MM.1S (cell line): ENCODE data around the gene RPL14.
A peak's percentile ranks its signal among the peaks of the same experiment; 100 is the strongest.

Source experiments
- DNase-seq: peaks from one replicate; pipeline ENCODE4 v3.0.0-alpha.2; 2015
- H2AFZ ChIP-seq: fragments of 300-600 bp; sonication (generic); 2 replicates; pipeline ENCODE4 v1.6.0; 2016; ENCODE audit warnings: antibody characterized with exemption, low read length
- H3F3A ChIP-seq: fragments of 300-600 bp; sonication (generic); 2 replicates; pipeline ENCODE4 v1.6.1; 2016; ENCODE audit warnings: mild to moderate bottlenecking, antibody characterized with exemption, low read length, moderate library complexity, mixed read lengths; ENCODE audit not compliant: insufficient read depth
- H3K27ac ChIP-seq: fragments of 300-600 bp; sonication (generic); 2 replicates; pipeline ENCODE4 v1.5.1; 2016; ENCODE audit warnings: mild to moderate bottlenecking, low read length
- H3K27me3 ChIP-seq: fragments of 300-600 bp; sonication (generic); replicated peaks from 2 replicates; pipeline ENCODE4 v1.6.0; 2016; ENCODE audit warnings: low read length; ENCODE audit not compliant: insufficient read depth
- H3K36me3 ChIP-seq: fragments of 300-600 bp; sonication (generic); replicated peaks from 2 replicates; pipeline ENCODE4 v1.6.1; 2016; ENCODE audit warnings: mild to moderate bottlenecking, low read length, mixed read lengths; ENCODE audit not compliant: insufficient read depth
- H3K4me1 ChIP-seq: fragments of 300-600 bp; sonication (generic); 2 replicates; pipeline ENCODE4 v1.6.1; 2016; ENCODE audit warnings: low read length, mixed read lengths
- H3K4me2 ChIP-seq: fragments of 300-600 bp; sonication (generic); 2 replicates; pipeline ENCODE4 v1.6.0; 2016; ENCODE audit warnings: low read depth, low read length
- H3K4me3 ChIP-seq: fragments of 300-600 bp; sonication (generic); 2 replicates; pipeline ENCODE4 v1.5.1; 2016; ENCODE audit warnings: low read length, mixed read lengths
- H3K79me2 ChIP-seq: fragments of 300-600 bp; sonication (generic); 2 replicates; pipeline ENCODE4 v1.6.1; 2016; ENCODE audit warnings: mixed run types, low read length, mixed read lengths
- H3K9ac ChIP-seq: fragments of 300-600 bp; sonication (generic); 2 replicates; pipeline ENCODE4 v1.6.1; 2016; ENCODE audit warnings: low read length, mixed read lengths
- H3K9me2 ChIP-seq: fragments of 300-600 bp; sonication (generic); replicated peaks from 2 replicates; pipeline ENCODE4 v1.6.1; 2016; ENCODE audit warnings: mild to moderate bottlenecking, low read length, mixed read lengths; ENCODE audit not compliant: insufficient read depth
- H3K9me3 ChIP-seq: fragments of 300-600 bp; sonication (generic); replicated peaks from 2 replicates; pipeline ENCODE4 v1.6.1; 2016; ENCODE audit warnings: mild to moderate bottlenecking, low read length, mixed read lengths; ENCODE audit not compliant: insufficient read depth
- H4K20me1 ChIP-seq: fragments of 300-600 bp; sonication (generic); 2 replicates; pipeline ENCODE4 v1.6.1; 2016; ENCODE audit warnings: mild to moderate bottlenecking, low read length, moderate library complexity, mixed read lengths; ENCODE audit not compliant: insufficient read depth
- CTCF ChIP-seq: fragments of 300-600 bp; sonication (generic); IDR thresholded peaks from 2 replicates; pipeline ENCODE4 v1.5.1; 2016; ENCODE audit warnings: antibody characterized with exemption, low read length, mixed read lengths
- EZH2 ChIP-seq: fragments of 300-600 bp; sonication (generic); optimal IDR thresholded peaks from 2 replicates; pipeline ENCODE3; 2017; ENCODE audit warnings: low read depth, mild to moderate bottlenecking, antibody characterized with exemption, low read length, mixed read lengths
- EZH2phosphoT487 ChIP-seq: fragments of 300-600 bp; sonication (generic); IDR thresholded peaks from 2 replicates; pipeline ENCODE4 v1.6.1; 2018; ENCODE audit warnings: antibody characterized with exemption, low read length

Gene RPL14

GRCh38 chr3:40456940-40457823, at the start of gene RPL14:
Gene RPL14, plus strand, starts transcription at chr3:40457339. Its CDS starts 133 bp downstream, at chr3:40457472.
- peaks cover 9% of the 10 kb centered on the region for H3K36me3 ChIP-seq
- H3F3A ChIP-seq, result peaks cover 9% of the 10 kb centered on the region
- peaks cover 30% of the 10 kb centered on the region for H3K79me2 ChIP-seq
- H2AFZ ChIP-seq, result peak within 1 kb of the TSS; percentile 81
- H3K4me2 ChIP-seq, result peak within 1 kb of the TSS; percentile 85
- peak within 1 kb of the TSS; percentile 87 for H3K4me3 ChIP-seq
- peak within 1 kb of the TSS; percentile 57; the same call in 1 of the 2 replicates for H3K27ac ChIP-seq
- peaks cover 11% of the 10 kb centered on the region for H3K4me1 ChIP-seq
- H4K20me1 ChIP-seq, result peaks cover 5% of the 10 kb centered on the region; the same call in 1 of the 2 replicates
- H3K27me3 ChIP-seq, result no peaks in the 10 kb centered on the region
- peak within 1 kb of the TSS; percentile 94 for H3K9ac ChIP-seq
- no peaks in the 10 kb centered on the region for H3K9me2 ChIP-seq
- peak; percentile 98 for DNase-seq
- no peak for TF ChIP-seq CTCF
- TF ChIP-seq EZH2, result no peak
- TF ChIP-seq EZH2phosphoT487, result no peak
- H3K9me3 ChIP-seq, result no peaks in the 10 kb centered on the region

GRCh38 chr3:40407611-40408010, 49.5 kb upstream of the RPL14 start:
- Histone ChIP-seq H3K9me2 (no peaks in the 10 kb centered on the region), H3K27ac (no peak overlapping the region), H3F3A (no peaks in the 10 kb centered on the region), H3K27me3 (no peaks in the 10 kb centered on the region), H3K9ac (no peak overlapping the region), H3K79me2 (no peaks in the 10 kb centered on the region), H2AFZ (no peak overlapping the region), H3K4me3 (no peak overlapping the region), H3K4me1 (no peaks in the 10 kb centered on the region), H3K36me3 (no peaks in the 10 kb centered on the region), H3K4me2 (no peak overlapping the region), H4K20me1 (no peaks in the 10 kb centered on the region), H3K9me3 (no peaks in the 10 kb centered on the region)
- no peak for DNase-seq
- TF ChIP-seq EZH2, result no peak

DNA sequence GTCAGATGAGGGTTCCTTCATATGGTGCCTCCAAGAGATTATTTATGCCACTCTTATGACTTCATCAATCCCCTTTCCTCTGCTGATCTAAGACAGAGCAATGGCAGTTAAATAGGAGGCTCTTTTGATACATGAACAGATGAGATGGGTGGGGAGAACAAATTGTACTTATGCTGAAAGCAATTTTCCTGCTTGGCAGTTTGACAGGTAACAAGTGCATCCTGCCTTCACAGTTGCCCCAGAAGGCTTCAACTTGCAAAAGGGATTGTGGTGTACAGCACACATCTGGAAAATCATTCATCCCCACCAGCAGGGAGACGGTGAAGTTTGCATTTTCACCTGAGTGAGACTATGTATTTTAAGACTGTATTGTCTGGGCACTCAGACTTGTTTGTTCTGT, 42.9 kb upstream of the RPL14 start:
- no peak overlapping the region for H3K27ac ChIP-seq
- no peak overlapping the region for H3K4me2 ChIP-seq
- TF ChIP-seq CTCF (no peak), EZH2 (no peak), EZH2phosphoT487 (no peak)
- no peak overlapping the region for H3K9ac ChIP-seq
- H2AFZ ChIP-seq, result no peak overlapping the region
- H3K36me3 ChIP-seq, result no peaks in the 10 kb centered on the region
- H4K20me1 ChIP-seq, result no peaks in the 10 kb centered on the region
- no peak overlapping the region for H3K4me3 ChIP-seq
- DNase-seq, result no peak
- no peaks in the 10 kb centered on the region for H3F3A ChIP-seq
- H3K27me3 ChIP-seq, result no peaks in the 10 kb centered on the region
- H3K79me2 ChIP-seq, result no peaks in the 10 kb centered on the region
- H3K4me1 ChIP-seq, result no peaks in the 10 kb centered on the region
- no peaks in the 10 kb centered on the region for H3K9me3 ChIP-seq
- H3K9me2 ChIP-seq, result no peaks in the 10 kb centered on the region
